IPS-15b (cell line): ENCODE results near the gene MFRP.

Experiments
- H3K27me3 ChIP-seq: one replicate; pipeline ENCODE4 v1.6.1; 2013; ENCODE audit warnings: low read length; ENCODE audit not compliant: control insufficient read depth, insufficient read depth
- H3K36me3 ChIP-seq: one replicate; pipeline ENCODE4 v1.6.1; 2013; ENCODE audit warnings: low read length; ENCODE audit not compliant: control insufficient read depth, insufficient read depth
- H3K4me1 ChIP-seq: one replicate; pipeline ENCODE4 v1.6.1; 2013; ENCODE audit warnings: mild to moderate bottlenecking, low read length; ENCODE audit not compliant: control insufficient read depth, insufficient read depth
- H3K4me3 ChIP-seq: one replicate; pipeline ENCODE4 v1.5.1; 2013; ENCODE audit warnings: low read depth, low read length
- H3K9ac ChIP-seq: one replicate; pipeline ENCODE4 v1.6.1; 2013; ENCODE audit warnings: low read depth, mild to moderate bottlenecking, low read length
- H3K9me3 ChIP-seq: one replicate; pipeline ENCODE4 v1.6.1; 2013; ENCODE audit warnings: mild to moderate bottlenecking, low read length; ENCODE audit not compliant: control insufficient read depth, insufficient read depth

MFRP gene

DNA sequence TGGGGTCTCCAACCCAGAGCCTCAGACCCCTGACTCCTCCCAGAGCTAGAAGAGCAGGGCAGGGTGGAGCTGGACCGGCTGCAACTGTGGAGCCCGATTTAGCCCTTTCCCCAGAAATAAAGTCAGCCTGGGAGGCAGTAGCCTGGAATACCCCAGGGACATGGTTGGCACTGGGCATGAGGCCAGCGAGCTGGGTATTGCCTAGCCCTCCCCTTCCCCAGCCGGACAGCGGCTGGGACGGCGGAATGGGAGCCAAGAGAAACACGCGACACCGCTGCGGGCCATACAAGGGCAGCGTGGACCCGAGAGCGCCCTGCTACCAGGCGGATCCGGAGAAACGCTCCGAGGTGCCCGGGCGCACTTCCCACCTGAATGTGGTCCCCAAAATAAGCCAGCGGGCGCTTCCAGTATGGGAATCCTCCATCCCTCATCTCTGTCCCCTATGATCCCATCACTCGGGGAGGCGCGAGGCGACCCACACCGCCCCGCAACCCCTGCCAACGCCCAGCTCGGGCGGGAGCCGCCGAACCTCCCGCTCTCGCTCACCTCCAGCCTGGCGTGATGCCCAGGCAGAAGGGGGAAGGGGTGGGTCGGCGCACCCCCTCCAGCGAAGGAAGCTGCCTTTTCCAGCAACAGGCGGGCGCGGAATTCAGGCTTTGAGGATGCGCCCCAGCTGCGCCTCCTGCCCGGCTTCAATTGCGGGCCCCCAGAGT is 30.3 kb downstream of the MFRP start:
- Histone ChIP-seq H3K36me3 (peaks cover 21% of the 10 kb centered on the region), H3K9me3 (no peaks in the 10 kb centered on the region), H3K27me3 (peaks cover 11% of the 10 kb centered on the region), H3K4me1 (peaks cover 29% of the 10 kb centered on the region), H3K9ac (peak overlapping the region; percentile 60), H3K4me3 (peak overlapping the region; percentile 80)

DNA sequence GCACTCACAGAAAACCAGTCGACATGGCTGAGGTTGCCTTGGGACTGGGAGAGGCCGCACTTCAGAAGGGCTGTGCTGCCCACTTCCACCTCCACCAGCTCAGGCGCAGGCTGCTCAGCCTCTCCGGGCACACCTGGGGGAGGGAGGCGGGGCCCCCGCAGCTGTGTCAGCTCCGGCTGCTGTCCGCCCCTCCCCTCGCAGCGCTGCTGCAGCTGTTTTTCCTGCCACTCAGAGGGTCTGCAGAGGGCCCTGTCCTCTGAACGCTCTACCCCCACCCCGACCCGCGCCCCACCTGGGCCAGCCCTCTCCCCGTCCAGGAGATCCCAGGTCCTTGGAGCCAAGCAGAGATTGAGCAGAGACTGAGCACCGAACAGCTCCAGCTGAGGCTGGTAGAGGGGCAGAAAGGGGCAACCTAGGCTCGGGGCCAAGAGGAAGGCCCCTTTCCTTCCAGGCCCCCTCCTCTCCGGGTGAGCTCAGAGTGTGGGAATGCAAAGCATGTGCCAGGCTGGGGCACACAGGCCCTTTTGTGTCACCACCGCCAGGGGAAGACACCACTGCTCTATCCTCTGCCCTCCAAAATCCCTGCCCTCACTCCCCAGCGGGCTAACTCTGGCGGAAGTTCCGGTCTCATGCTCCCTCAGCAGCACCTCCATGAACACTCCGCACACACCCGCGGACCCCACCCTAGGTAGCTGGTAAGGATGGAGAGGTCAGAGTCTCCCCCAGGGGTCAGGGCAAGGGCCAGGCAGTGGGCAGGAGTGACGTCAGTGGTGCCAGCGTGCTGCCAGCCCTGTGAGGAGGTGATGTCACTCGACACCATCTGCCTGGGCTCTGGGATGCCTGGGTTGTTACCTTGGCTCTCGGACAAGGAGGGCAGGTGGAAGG is 31.1 kb downstream of the MFRP start:
- H3K4me3 ChIP-seq: peak overlapping the region; percentile 80
- H3K9ac ChIP-seq: peak overlapping the region; percentile 24
- peaks cover 29% of the 10 kb centered on the region for H3K36me3 ChIP-seq
- peaks cover 29% of the 10 kb centered on the region for H3K4me1 ChIP-seq
- peaks cover 11% of the 10 kb centered on the region for H3K27me3 ChIP-seq
- no peaks in the 10 kb centered on the region for H3K9me3 ChIP-seq

GRCh38 chr11:119314726-119315125 is 31.8 kb downstream of the MFRP start:
- Histone ChIP-seq H3K4me3 (peak overlapping the region; percentile 80), H3K9me3 (no peaks in the 10 kb centered on the region), H3K27me3 (peaks cover 11% of the 10 kb centered on the region), H3K4me1 (peaks cover 26% of the 10 kb centered on the region), H3K36me3 (peaks cover 36% of the 10 kb centered on the region), H3K9ac (peak overlapping the region; percentile 24)

DNA sequence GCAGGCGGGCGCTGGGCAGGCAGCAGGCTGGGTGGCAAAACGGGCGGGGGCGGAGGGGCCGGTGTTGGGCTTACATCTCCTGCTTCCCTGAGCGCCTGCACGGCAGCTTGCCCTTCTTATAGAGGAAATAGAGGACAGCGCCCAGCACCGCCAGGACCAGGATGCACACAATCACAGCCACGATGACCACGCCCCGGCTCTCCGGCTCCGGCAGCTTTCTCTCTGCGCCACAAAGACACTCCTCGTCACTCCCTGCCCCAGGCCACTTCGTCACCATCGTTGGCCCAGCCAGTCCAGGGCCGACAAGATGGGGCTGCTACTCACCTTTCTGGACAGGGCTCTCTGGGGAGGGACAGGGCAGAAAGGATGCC is 35.8 kb downstream of the MFRP start:
- peaks cover 2% of the 10 kb centered on the region for H3K4me1 ChIP-seq
- H3K9me3 ChIP-seq: no peaks in the 10 kb centered on the region
- H3K4me3 ChIP-seq: no peak overlapping the region
- peaks cover 46% of the 10 kb centered on the region for H3K36me3 ChIP-seq
- H3K27me3 ChIP-seq: peaks cover 4% of the 10 kb centered on the region
- no peak overlapping the region for H3K9ac ChIP-seq

DNA sequence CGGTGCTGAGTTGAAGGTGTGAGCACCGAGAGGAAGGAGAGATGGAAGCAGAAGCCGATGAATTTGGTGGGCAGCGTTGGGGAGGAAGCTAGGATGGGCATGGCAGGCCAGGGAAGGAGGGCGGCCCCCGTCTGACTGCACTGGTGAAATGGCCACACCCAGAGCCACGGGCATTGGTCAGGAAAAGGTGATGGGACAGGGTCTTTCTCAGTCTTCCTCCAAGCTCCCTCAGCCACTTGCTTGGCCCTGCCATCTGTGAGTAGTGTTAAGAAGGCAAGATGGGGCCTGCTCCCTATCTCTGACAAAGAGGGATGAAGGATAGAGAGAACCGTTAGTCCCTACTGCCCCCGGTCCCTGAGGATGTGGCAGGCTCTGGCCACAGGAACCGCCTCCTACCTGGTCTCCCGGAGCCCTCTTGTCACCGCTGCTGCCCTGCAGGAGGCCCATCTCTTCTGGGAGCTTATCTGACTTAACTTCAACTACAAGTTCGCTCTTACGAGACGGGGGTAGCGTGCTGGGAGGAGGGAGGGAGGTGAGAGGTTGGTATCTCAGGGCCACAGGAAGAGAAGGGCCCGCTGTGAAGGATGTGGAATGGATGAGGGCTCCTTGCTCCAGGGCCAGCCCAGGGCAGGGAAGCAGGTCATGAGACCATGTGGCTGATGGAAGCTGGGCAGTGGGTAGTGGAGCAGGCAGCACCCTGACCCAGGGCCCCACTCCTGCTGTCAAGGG is 36.4 kb downstream of the MFRP start:
- Histone ChIP-seq H3K4me3 (no peak overlapping the region), H3K36me3 (peaks cover 46% of the 10 kb centered on the region), H3K9me3 (no peaks in the 10 kb centered on the region), H3K27me3 (no peaks in the 10 kb centered on the region), H3K4me1 (peaks cover 2% of the 10 kb centered on the region), H3K9ac (no peak overlapping the region)

GRCh38 chr11:119309411-119309810 is 37.1 kb downstream of the MFRP start:
- H3K9me3 ChIP-seq: no peaks in the 10 kb centered on the region
- no peak overlapping the region for H3K9ac ChIP-seq
- H3K4me1 ChIP-seq: no peaks in the 10 kb centered on the region
- peaks cover 41% of the 10 kb centered on the region for H3K36me3 ChIP-seq
- no peaks in the 10 kb centered on the region for H3K27me3 ChIP-seq
- no peak overlapping the region for H3K4me3 ChIP-seq

GRCh38 chr11:119307974-119308373 is 38.5 kb downstream of the MFRP start:
- Histone ChIP-seq H3K9ac (no peak overlapping the region), H3K36me3 (peaks cover 34% of the 10 kb centered on the region), H3K4me1 (no peaks in the 10 kb centered on the region)

DNA sequence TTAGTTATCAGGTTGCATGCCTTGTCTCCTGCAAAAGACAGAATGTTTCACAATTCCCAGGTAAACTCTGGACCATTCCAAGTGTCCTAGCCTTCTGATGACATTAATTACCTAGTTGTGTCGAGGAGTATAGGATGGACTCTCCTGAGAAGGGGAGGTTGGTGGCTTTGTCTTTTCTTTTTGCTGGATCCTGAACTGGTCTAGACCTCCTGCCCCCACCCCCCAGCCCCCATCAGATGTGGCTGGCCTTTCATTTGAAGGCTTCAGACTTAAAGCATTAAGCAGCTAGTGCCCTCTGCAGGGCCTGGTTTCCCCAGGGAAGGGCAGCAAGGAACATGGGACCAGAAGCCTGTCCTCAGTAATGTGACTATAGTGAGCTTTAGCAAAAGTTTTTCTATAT is 39.3 kb downstream of the MFRP start:
- Histone ChIP-seq H3K4me1 (no peaks in the 10 kb centered on the region), H3K27me3 (no peaks in the 10 kb centered on the region), H3K9me3 (no peaks in the 10 kb centered on the region), H3K36me3 (peaks cover 32% of the 10 kb centered on the region), H3K9ac (no peak overlapping the region), H3K4me3 (no peak overlapping the region)

More at GRCh38 chr11:119307974-119308373, 38.5 kb downstream of the MFRP start:
- H3K27me3 ChIP-seq: no peaks in the 10 kb centered on the region
- no peaks in the 10 kb centered on the region for H3K9me3 ChIP-seq
- no peak overlapping the region for H3K4me3 ChIP-seq

- H3K4me1 ChIP-seq: no peaks in the 10 kb centered on the region
- H3K9me3 ChIP-seq: no peaks in the 10 kb centered on the region
- no peaks in the 10 kb centered on the region for H3K27me3 ChIP-seq
- H3K4me3 ChIP-seq: no peak overlapping the region
- H3K36me3 ChIP-seq: peaks cover 30% of the 10 kb centered on the region
- H3K9ac ChIP-seq: no peak overlapping the region
Observed at GRCh38 chr11:119306373-119306890, 40.1 kb downstream of the MFRP start.

- peaks cover 24% of the 10 kb centered on the region for H3K36me3 ChIP-seq
- H3K4me1 ChIP-seq: no peaks in the 10 kb centered on the region
- no peaks in the 10 kb centered on the region for H3K9me3 ChIP-seq
- no peaks in the 10 kb centered on the region for H3K27me3 ChIP-seq
- H3K4me3 ChIP-seq: no peak overlapping the region
- H3K9ac ChIP-seq: no peak overlapping the region
Observed at GRCh38 chr11:119305556-119306372, 40.7 kb downstream of the MFRP start.

DNA sequence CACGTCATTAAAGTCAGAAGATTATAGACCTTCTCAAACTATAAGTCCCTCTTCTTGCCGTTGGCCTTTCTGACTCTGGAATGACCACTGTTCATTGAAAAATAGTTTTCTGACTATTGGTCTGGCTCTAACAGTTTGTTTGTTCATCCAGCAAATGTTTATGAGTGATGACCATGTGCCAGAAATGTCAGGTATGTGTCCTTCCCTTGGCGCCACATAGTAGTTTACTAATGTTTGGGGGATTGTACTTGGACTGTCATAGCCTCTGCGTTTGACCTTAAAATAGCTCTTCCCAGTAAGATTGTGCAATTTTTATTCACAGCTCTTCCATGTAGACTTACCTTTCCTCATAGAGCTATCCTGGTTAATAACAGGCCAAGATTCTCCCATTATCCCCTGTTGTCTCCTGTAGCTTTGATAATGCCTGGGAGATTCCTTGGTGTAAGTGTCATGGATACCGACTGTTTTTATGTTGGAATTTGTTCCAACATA is 43.2 kb downstream of the MFRP start:
- H3K4me1 ChIP-seq: no peaks in the 10 kb centered on the region
- no peaks in the 10 kb centered on the region for H3K27me3 ChIP-seq
- H3K4me3 ChIP-seq: no peak overlapping the region
- no peaks in the 10 kb centered on the region for H3K9me3 ChIP-seq
- H3K36me3 ChIP-seq: peaks cover 22% of the 10 kb centered on the region
- no peak overlapping the region for H3K9ac ChIP-seq
